HG03095 (cell line): ENCODE measurements around the gene CLCNKA.
"Not testable (repeated sequence)": the region's sequence is repeated elsewhere in the genome, so short reads cannot be mapped to it uniquely, and the experiment has no call there.

ENCODE experiments used
- ATAC-seq: cut with Tn5 transposase; IDR thresholded peaks from one replicate; pipeline ENCODE4 v1.9.1; 2021; ENCODE audit warnings: moderate library complexity; ENCODE audit not compliant: unreplicated experiment

Gene CLCNKA

DNA sequence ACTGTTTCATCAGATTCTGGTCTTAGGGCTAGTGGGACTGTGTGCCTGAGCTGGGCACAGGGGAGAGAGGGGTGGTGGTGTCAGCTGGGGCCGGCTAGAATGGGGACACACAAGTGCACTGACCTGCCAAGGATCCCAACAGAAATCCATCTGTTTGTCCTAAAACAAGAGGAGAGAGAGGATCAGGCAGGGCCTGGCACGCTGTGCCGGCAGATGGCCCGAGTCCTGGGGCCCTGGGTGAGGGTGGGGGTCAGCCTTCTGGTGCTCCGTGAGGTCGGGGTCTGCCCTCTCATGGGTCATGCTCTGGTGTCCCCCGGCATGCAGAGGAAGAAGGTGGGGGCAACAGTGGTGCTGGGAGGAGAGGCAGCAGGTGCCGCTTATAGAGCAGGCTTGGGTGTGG is 18.0 kb downstream of the CLCNKA start:
- not testable (repeated sequence) for ATAC-seq

DNA sequence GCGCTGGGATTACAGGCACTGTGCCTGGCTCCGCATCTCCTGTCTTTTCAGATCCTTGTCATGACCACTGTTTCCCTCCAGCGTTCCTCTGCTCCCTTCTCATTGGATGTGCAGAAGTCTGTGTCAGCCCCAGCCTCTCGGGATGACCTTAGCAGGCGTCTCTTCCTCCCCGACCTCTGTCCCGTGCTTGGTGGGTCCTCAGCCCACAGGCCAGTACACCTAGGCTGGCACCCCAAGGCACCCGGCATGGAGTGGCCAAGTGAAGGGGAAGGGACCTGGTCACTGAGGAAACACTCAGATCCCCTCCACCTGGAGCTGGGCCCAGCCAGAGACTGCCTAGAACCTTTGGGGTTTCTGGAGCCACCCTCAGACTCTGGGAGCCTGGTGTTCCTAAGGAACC is 19.4 kb downstream of the CLCNKA start:
- ATAC-seq, result no peak

DNA sequence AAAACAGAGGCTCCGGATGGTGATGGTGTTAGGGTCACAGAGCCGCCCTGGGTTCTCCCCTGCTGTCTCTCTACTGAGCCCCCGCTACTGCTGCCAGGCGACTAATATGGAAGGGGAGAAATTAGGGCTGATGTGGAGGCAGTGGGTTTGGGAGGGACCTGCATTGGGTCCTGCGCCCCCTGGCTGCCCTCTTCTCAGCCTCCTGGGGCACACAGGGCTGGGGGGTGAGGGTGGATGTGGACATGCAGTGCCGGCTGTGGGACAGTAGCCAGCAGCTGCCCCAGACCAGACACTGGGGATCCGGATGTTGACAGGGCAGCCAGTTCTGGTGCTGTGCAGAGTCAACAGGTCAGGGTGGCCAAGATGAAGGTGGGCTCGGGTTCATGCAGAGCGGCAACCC is 20.3 kb downstream of the CLCNKA start:
- no peak for ATAC-seq

DNA sequence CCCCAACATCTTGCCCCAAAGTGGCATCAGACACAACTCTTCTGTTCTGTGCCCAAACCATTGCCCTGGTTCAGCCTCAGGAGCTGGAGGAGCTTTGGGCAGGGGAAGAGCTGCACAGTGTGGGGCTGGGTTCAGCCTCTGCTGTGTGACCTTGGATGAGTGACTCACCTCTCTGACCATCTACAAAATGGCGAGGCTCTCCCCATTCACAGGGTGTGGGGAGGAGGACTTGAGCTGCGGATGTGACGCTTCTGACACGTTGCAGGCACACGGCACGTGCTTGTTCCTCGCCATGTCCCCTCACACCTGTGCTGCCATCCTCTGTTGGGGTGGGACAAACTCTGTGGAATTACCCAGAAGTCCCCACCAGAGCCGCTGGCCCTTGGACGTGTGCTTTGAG is 20.8 kb downstream of the CLCNKA start:
- ATAC-seq, result not testable (repeated sequence)

DNA sequence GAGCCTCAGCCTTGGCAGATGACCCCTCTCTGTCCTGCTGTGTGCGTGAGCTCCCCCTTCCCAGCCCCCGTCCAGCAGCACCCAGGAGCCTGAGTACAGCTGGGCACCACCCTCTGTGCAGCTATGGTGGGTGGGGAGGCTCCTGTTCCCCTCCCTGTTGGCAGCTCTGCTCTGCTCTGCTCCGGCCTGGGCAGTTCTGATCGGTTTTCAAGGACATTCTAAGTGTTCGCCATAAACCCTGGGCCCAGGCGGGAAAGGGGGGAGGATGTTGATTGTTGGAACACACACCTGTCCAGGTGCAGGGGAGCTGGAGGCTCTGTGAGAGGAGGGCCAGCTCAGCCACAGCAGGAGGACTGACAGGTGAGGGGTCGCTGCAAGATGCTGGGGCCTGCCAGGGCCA is 21.7 kb downstream of the CLCNKA start, which contains the start of gene CLCNKB:
TSS of gene CLCNKB (plus strand) at position 262 of the 400 bp plus-strand sequence. CDS start 711 bp downstream, outside the sequence.
- ATAC-seq, result no peak

DNA sequence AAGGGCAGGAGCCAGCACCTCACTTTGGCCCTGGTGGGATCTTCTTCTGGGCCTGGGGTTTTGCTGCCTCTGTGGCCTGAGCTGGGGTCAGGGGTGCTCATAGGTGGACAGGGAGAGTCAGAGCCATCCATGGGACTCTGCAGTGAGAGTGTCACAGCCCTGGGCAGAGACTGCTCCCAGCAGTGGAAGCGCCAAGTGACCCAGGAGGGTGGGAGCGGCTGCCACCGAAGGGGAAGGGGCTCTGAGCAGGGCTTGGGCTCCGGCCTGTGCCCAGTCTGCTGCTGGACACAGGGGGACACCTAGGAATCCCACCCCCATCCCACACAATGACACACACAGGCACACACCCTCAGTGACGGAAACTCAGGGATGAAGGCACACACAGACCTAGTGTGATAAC is 22.1 kb downstream of the CLCNKA start:
- ATAC-seq, result no peak

DNA sequence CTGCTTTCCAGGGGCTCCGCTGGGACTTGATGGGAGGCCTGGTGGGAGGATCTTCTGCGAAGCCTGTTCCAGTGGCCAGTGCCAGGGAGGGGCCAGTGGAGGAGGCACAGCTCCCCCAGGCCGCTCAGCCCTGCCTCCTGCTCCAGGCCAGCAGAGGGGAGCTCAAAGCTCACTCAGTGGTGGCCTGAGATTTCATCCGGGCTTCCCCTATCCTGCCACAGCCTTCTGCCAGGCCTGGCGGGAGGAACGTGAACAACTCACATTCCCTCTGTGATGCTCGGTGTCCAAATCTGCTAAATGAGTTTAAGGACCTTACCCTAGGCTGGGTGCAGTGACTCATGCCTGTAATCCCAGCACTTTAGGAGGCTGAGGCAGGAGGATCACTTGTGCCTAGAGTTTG is 25.0 kb downstream of the CLCNKA start:
- ATAC-seq, result no peak

DNA sequence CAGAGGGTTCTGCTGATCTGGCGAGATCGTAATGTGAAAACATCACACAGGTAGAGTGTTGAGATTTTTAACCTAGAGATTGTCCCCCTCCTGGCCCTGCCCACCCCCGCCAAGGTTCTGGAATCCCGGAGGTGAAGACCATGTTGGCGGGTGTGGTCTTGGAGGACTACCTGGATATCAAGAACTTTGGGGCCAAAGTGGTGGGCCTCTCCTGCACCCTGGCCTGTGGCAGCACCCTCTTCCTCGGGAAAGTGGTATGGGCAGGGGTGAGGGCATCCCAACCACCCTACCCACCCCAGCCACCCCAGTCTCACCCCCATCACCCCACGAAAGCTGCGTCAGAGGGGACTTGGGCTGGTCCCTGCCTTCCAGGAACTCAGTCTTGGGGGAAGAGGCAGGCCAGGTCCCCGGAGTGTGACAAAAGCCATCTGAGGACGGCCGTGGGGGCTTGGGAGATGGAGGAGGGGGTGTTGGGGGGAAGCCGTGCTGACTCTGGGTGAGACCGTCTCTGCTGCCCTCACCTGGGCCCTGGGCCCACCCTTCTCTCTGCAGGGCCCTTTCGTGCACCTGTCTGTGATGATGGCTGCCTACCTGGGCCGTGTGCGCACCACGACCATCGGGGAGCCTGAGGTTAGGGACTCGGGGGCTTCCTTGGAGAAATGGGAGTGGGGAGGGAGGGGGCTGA is 26.1 kb downstream of the CLCNKA start:
- ATAC-seq, result no peak

DNA sequence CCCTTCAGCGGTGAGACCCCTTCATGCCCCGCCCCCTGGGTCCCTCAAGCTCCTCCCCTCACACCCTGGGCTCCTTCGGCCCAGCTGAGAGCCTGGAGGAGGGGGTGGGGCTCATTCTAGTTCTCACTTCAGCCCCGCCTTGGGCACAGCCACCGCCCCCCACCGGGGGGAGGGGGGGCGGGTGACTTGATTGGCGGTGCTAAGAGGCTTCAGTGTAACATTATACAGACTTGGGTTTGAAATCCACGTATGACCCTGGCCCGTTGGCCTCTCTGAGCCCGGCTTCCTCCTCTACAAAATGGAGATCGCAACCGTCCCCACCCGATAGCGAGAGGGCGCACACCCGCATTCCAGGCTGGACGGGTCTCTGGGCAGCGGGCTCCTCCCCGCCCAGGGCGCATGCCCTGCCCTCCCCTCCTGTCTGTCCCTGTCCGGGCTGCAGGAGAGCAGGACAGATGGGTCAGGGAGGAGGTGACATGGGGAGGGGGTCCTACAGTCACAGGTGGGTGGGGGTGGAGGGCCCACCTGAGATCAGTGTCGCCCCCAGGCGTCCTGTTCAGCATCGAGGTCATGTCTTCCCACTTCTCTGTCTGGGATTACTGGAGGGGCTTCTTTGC is 26.8 kb downstream of the CLCNKA start:
- ATAC-seq, result no peak

DNA sequence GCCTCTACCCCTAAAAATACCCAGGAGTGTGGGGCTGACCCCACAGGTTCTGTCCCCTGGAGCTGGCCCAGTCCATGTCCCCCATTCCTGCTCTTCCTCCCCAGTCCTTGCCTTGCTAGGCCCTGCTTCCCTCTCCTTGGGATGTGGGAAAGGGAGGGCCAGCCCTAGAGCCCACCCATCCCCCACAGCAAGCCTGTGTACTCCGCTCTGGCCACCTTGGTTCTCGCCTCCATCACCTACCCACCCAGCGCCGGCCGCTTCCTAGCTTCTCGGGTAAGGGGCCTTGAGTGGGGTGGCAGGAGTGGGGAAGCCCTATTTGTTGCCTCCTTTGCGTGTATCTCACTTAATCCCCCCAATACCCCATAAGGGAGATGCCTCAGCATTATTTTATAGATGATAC is 28.5 kb downstream of the CLCNKA start:
- ATAC-seq, result no peak

DNA sequence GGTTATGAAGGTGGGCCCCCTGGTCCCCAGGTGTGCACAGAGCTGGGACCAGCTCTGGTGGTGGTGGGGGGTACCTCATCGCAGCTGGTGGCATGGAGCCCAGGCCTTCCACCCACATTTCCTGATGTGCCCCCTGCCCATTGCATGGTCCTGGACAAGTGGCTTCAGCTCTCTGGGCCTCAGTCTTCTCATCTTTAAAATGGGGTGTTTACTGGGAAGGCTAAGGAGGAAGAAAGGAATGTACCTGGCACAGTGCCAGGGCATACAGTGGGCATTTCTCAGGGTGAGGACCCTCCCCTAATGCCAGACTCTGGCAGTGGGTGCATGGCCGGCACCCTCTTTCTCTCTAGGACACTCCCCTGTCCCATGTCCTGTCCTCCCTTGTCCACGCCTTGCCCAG is 29.2 kb downstream of the CLCNKA start:
- no peak for ATAC-seq

DNA sequence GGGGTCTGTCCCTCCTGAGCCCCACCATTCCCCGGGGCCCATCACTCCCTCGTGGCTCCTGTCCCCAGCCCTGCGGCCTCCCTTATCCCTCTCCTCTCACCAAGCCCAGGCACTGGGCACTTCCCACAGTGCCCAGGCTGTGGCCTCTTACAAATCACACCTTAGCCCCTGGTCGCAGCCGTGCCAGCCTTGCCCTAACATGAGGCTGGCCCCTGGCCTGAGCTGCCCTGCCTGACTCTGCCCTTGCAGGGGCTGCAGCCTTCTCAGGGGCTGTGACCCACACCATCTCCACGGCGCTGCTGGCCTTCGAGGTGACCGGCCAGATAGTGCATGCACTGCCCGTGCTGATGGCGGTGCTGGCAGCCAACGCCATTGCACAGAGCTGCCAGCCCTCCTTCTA is 30.1 kb downstream of the CLCNKA start:
- not testable (repeated sequence) for ATAC-seq

DNA sequence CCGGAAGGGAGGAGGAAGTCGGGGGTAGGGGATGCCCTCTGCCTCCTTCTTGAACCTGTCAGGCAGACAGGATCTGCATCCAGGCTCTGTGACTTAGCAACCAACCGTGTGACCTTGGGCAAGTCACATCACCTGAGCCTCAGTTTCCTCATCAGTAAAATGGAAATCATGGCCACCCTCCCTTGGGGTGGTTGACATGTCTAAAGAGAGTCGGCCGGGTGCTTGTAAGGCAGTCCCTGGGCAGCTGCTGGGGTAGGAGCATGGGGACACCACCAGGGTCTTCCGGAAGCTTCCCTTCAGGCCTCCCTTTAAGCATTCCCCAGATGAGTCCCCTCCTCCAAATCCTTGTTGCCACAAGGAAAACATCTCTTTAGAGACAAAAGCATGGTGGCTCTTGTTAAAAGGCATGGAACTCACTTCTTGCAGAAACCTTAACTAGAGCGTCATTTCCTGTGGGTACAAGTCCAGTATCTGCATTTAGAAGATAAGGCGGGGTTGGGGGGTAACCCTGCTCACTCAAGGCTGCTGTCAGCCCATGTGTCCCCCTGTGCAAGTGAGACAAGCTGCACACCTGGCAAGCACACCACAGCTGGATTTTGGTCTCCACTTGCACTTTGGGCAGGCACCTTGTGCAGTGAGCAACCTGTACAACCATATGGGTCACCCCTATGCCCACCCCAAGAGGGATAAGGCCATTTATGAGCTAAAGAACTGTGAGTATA is 32.1 kb downstream of the CLCNKA start:
- ATAC-seq, result no peak

DNA sequence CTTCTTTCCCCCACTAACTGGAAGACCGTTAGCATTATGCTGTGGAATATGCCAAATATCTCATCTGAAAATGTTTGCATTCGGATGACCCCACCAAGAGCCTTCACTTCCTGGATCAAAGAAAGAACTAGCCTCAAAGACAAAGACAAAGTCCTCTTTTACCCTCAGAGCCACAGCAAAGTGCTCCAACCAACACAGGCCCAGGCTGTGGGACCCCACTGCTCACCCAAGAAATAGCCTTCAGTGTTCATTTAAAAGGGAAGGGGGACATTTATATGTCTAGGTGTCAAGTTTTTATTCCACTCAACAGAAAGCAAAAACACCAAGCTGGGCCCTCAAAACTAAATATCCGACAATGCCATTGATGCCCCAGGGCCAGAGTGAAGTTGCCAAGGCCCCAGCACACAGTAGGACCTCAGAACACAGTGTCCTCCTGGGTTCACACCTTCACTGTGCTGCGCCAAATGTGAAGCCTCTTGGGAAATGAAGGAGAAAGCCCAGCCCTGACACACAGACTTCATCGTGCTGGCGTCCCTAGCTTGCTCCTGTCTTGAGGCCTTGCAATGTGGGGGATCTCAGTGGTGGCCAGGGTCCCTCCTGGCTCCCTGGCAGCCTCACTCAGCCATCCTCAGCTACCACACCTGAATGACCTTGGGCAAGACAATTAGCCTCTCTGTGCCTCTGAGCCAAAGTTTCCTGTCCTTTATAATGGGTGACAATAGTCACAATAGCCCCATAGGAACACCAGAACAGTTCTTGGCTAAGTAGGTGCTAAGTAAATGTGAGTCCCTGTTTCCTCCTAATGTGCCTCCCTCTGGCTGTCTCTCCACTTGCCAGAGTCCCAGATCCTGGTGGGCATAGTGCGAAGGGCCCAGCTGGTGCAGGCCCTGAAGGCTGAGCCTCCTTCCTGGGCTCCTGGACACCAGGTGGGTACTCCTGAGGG is 33.0 kb downstream of the CLCNKA start:
- ATAC-seq, result no peak

DNA sequence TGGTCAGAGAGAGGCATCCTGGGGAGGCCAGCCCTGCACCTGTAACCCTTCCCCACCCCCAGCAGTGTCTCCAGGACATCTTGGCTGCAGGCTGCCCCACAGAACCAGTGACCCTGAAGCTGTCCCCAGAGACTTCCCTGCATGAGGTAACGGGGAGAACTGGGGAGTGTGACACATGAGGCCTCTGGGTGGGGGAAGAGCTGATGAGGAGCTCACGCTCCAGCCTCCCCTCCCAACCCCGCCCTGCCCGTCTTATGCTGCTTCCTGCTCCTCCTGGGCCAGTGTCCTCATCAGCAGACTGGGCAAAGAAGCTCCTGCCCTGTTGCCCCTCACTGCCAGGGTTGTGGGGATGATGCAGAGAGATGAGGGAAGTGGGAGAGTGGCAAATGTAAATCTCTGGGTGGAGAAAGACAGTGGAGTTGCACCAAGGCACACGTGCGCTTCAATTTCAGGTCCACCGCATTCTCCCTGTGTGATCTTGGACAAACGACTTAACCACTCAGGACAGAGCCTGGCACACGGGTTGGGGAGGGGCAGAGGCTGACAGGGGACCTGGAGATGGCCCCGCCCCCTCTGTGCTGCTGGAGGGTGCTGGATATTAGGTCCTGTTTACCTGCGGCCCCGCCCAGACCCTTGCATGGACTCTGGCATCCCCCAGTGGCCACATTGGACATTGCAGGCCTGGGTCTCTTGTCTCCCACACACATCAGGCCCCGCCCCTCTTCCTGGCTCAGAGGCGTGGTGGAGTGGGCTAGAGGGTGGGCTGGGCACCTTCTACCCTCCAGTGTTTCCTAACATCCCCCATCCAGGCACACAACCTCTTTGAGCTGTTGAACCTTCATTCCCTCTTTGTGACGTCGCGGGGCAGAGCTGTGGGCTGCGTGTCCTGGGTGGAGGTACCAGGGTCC is 34.0 kb downstream of the CLCNKA start:
- ATAC-seq, result peak; percentile 70

DNA sequence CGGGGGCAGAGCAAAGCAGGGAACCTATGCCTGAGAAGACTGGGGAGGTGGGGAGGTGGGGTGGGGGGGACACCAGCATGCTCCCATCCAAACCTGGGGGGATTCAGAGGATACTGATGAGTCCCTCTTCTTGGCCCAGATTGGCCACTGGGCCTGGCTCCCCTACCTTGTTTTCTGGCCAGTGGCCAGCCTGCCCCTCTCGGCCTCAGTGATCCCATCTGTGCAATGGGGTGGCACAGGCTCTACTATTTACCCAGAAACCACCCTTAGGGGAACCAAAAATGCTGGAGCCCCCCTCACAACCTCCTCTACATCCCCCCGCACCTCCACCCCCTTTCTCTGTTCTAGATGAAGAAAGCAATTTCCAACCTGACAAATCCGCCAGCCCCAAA is 34.7 kb downstream of the CLCNKA start:
- not testable (repeated sequence) for ATAC-seq

DNA sequence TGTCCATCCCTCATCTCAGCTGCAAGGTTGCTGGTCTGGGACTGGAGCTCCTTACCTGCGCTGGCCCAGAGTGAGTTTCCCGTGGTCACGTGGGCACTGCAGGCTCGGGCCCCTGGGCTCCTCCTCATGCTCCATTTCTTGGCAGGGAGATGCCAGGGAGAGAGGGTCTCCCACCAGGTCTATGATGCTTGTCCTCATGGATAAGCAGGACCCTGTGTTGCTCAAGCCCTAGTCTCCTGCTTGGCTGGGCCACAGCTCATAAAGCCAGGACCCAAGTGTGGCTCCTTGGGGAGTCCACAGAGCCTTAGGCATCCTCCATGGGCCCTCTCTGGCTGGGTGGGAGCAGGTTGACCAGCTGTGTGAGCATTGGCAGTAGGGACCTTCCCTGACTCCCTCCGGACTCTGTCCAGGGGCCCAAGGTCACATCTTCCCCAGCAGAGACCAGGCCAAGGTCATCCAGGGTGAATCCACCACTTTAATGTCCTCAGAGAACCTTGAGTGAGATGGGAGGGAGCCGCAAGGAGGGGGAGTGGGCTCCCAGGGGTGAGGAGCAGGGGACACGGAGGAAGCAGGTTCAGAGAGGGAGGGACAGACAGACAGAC is 35.6 kb downstream of the CLCNKA start:
- ATAC-seq, result not testable (repeated sequence)

DNA sequence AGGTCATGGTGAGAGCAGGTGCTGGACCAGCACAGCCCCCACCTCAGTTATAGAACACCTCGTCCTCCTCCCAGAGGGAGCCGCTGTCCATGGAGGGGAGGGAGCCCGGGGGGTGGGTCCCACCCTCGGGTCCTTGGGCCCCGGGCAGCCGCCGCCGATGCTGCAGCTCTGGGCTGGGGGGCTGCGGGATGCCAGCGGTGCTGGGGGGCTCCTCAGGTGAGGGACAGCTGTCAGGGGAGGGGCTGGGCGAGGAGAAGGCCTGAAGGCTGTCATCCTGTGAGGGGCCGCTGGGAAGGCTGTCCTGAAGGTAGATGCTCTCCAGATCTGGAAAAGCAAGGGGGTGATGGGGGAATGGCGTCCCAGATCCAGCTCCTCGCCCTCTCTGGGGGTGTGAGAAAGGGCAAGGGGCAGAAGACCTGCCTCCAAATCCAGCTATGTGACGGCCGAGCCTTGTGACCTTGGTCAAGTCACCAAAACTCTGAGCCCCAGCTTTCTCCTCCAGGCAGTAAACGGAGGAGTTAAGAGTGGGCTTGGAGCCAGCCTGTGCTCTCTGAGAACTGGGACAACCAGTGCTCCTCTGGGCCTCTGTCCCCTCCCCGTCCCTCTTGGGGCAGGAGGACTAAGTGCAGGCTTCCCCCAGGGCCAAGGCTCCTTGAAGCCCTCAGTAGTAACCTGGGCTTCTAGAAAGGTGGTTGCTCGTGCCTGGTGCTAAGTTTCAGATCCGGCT is 36.7 kb downstream of the CLCNKA start:
- ATAC-seq, result not testable (repeated sequence)

DNA sequence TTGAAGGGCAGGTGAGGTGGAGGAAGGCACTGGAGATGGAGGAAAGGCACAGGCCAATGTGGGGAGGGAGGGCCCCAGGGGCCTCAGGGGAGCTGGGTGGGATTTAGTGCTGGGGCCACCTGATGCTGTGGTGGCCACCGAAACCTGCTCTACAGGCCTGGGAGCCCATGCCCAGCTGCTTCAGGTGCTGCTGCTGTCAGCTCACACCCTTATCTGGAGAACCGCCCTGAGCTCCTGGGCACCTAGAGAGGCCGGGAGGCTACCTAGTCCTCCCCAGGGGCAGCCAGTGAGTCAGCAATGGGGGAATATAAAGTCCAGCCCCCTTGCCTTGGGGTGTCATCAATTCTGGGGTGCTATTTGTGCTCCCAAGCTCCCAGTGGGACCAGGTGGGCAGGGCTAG is 39.4 kb downstream of the CLCNKA start:
- ATAC-seq, result no peak
